PFSK-1 (cell line): ENCODE measurements around the gene HS6ST3.

Source experiments
- POLR2AphosphoS5 ChIP-seq: IDR thresholded peaks from 2 replicates; pipeline ENCODE4 v1.6.1; 2012; ENCODE audit warnings: low read depth, mild to moderate bottlenecking, control low read depth, low read length, moderate library complexity
- SIN3A ChIP-seq: IDR thresholded peaks from 2 replicates; pipeline ENCODE4 v1.6.1; 2012; ENCODE audit warnings: mild to moderate bottlenecking, low read length, moderate library complexity, borderline replicate concordance; ENCODE audit not compliant: insufficient read depth
- TAF1 ChIP-seq: IDR thresholded peaks from 2 replicates; pipeline ENCODE4 v1.6.1; 2012; ENCODE audit warnings: low read length, control low read depth, borderline replicate concordance; ENCODE audit not compliant: insufficient read depth
- TF ChIP-seq, protein P1 (sequence below), 2 experiments: IDR thresholded peaks; 2 replicates each; pipeline versions ENCODE4 v1.6.1 to v1.8.0; 2011 to 2012; ENCODE audit warnings: low read depth in 2 of 2, low read length in 2 of 2, control low read depth in 1 of 2, inconsistent platforms in 1 of 2, mild to moderate bottlenecking in 1 of 2, moderate library complexity in 1 of 2; ENCODE audit not compliant: insufficient read depth in 1 of 2

DNA sequence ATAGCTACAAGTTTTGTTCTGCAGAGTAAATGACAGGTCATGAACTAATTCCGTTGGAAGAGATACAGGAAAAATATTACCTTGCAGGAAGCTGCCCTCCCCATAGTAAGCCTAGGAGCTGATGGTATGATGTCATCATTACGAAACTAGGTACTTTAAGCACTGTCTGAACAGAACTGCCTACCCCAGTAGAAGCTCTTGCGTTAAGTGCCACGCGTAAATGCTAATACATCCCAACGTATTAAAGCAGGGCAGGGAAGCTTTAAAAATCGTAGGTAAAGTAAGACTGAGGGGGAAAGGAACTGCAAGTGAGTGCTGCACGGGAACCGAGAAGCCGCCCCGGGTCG is 37.3 kb upstream of the HS6ST3 start:
- no peak for TF ChIP-seq SIN3A
- no peak for TF ChIP-seq TAF1
- TF ChIP-seq POLR2AphosphoS5, result no peak
- TF ChIP-seq, protein P1, sequence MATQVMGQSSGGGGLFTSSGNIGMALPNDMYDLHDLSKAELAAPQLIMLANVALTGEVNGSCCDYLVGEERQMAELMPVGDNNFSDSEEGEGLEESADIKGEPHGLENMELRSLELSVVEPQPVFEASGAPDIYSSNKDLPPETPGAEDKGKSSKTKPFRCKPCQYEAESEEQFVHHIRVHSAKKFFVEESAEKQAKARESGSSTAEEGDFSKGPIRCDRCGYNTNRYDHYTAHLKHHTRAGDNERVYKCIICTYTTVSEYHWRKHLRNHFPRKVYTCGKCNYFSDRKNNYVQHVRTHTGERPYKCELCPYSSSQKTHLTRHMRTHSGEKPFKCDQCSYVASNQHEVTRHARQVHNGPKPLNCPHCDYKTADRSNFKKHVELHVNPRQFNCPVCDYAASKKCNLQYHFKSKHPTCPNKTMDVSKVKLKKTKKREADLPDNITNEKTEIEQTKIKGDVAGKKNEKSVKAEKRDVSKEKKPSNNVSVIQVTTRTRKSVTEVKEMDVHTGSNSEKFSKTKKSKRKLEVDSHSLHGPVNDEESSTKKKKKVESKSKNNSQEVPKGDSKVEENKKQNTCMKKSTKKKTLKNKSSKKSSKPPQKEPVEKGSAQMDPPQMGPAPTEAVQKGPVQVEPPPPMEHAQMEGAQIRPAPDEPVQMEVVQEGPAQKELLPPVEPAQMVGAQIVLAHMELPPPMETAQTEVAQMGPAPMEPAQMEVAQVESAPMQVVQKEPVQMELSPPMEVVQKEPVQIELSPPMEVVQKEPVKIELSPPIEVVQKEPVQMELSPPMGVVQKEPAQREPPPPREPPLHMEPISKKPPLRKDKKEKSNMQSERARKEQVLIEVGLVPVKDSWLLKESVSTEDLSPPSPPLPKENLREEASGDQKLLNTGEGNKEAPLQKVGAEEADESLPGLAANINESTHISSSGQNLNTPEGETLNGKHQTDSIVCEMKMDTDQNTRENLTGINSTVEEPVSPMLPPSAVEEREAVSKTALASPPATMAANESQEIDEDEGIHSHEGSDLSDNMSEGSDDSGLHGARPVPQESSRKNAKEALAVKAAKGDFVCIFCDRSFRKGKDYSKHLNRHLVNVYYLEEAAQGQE (IDR thresholded peaks at IDR 0.05; ENCODE audit: insufficient read depth in 1 of 2, low read depth in 2 of 2, low read length in 2 of 2), result no peak
